Activated CD8-positive, alpha-beta memory T cell treated with anti-CD3 and anti-CD28 coated beads, Interleukin-2, amount 50 U/mL, for 24 hours (primary cell): ENCODE results near the gene FREM2.

Experiments used
- DNase-seq: peaks from one replicate; pipeline ENCODE4 v3.0.0-alpha.2; 2020; ENCODE audit errors: extremely low read depth

The FREM2 gene

DNA sequence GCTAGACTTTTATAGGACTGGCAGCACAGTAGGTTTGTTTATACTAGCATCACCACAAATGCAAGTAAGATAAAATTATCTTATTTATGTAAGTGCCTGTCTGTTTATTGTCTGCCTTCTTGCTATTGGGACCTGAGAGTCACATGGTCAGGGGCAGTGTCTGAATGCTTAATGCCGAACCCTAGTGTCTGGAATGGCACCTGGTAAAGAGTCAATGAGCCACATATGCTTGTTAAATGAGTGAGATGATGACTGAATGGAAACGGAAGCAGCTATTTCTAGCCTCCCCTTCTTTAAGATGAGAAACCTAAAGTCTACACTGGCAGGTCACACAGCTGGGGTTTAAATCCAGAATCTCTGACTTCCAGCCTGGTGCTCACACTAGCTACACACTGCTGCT, 211.6 kb downstream of the FREM2 start:
- DNase-seq, result no peak

- DNase-seq, result no peak
Observed at GRCh38 chr13:38899571-38899970, 212.7 kb downstream of the FREM2 start.

DNA sequence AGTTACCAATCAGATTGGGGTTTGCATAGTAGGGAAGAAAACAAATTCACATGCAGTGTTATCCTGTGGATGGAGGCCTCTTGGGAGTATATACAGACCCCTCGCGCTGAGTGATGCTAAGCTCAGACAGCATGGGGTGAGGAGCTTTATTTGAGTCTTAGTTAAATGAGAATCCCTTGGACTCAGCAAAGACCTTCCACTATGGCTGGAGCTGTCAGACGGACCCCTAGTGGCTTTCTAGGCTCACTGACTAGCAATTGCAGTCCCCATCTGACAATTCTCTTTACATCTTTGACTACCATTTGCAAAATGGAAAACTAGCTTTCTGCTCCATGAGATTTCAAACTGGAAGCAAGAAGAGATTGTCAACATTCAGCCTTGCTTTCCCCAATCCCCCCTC, 213.3 kb downstream of the FREM2 start:
- no peak for DNase-seq

- DNase-seq, result no peak
Observed at GRCh38 chr13:38902551-38902950, 215.7 kb downstream of the FREM2 start.

DNA sequence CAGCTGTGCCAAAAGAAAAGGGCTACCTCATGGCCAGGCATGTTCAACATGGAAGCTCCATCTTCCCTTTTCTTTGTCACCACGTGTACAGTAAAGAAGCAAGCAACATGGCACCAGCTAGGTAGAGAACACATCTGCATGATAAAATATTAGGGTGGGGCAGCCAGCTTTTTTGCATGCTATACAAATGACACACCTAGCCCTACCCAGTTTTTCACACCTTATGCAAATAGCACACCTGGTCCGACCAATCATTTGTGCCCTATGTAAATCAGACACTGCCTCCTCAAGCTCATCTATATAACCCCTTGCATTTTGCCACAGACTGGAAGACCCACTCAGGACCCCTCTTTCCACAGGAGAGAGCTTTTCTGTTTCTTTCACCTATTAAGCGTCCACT, 218.2 kb downstream of the FREM2 start:
- DNase-seq, result no peak

GRCh38 chr13:38905861-38906260, 219.0 kb downstream of the FREM2 start:
- no peak for DNase-seq

DNA sequence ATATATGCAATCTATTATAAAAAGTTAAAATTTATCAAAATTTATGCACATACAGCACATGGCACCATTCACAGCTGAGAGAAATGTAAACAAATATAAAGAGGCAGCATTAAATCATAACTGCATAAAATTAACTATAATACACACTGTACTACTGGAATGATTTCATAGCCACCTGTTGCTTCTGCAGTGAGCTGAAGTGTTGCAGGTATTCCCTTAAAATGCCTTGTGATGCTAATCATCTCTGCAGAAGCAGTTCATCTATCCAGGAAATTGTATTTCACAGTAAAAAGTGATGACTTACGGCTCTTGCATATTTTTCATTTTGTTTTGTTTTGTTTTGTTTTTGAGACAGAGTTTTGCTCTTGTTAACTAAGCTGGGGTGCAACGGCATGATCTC, 221.7 kb downstream of the FREM2 start:
- no peak for DNase-seq

DNA sequence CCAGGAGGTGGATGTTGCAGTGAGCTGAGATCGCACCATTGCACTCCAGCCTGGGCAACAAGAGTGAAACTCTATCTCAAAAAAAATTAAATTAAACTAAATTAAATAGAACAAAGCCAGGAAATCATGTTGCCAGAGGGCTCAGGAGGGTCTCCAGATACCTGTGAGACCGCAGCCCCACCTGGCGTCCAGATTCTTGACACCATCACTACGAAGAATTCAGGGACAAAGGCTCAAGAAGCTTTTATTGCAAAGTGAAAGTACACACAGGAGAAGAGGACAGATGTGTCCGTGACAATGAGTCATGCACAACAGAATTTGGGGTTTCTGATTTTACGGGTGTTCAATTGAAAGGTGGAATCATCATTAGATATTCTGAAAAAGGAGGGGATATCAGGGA, 227.2 kb downstream of the FREM2 start:
- no peak for DNase-seq

- DNase-seq, result no peak
Observed at GRCh38 chr13:38921081-38921480, 234.2 kb downstream of the FREM2 start.

GRCh38 chr13:38922170-38922569, 235.3 kb downstream of the FREM2 start:
- DNase-seq, result no peak

- no peak for DNase-seq
Observed at GRCh38 chr13:38933786-38934185, 246.9 kb downstream of the FREM2 start.
